Neural progenitor cell (in vitro differentiated cells): Measurements from ENCODE around the gene DNAJC8.

Experiments
- EZH2 ChIP-seq: fragments of 200-600 bp; sonication (generic); IDR thresholded peaks from 2 replicates; pipeline ENCODE4 v1.6.1; 2017; ENCODE audit warnings: antibody characterized with exemption, mild to moderate bottlenecking, moderate library complexity
- EZH2phosphoT487 ChIP-seq: fragments of 200-600 bp; sonication (generic); IDR thresholded peaks from 2 replicates; pipeline ENCODE4 v1.6.1; 2017; ENCODE audit warnings: antibody characterized with exemption
- TF ChIP-seq, protein P1 (sequence below): fragments of 200-600 bp; sonication (generic); IDR thresholded peaks from 2 replicates; pipeline ENCODE4 v1.5.1; 2017; ENCODE audit warnings: antibody characterized with exemption, mild to moderate bottlenecking

DNA sequence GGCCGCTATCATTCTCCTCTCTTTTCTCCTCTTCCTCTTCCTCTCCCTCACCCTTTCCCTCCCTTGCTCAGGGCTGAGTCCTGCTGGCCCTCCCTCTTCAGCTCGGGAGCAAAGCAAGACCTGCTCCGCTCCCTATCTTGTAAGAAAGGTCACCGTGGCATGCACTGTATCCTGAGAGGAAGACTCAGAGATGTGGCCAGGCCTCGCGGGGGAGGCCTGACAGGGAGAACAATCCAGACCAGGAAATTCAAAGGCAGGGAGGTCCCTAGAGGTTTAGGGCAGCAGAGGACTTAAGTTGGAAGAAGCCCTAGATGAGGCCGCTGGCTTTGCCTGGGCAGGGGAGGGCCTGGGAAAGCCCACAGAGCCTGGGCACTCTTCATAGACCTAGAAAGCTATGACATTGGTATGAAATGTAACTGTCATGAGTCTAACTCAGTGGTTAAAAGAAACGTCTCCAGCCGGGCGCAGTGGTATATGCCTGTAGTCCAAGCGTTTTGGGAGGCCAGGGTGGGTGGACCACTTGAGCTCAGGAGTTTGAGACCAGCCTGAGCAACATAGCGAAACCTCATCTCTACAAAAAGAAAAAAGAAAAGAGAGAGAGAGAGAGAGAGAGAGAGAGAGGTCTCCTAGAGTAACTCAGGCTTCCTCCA, 41.7 kb downstream of the DNAJC8 start:
- TF ChIP-seq, protein P1, sequence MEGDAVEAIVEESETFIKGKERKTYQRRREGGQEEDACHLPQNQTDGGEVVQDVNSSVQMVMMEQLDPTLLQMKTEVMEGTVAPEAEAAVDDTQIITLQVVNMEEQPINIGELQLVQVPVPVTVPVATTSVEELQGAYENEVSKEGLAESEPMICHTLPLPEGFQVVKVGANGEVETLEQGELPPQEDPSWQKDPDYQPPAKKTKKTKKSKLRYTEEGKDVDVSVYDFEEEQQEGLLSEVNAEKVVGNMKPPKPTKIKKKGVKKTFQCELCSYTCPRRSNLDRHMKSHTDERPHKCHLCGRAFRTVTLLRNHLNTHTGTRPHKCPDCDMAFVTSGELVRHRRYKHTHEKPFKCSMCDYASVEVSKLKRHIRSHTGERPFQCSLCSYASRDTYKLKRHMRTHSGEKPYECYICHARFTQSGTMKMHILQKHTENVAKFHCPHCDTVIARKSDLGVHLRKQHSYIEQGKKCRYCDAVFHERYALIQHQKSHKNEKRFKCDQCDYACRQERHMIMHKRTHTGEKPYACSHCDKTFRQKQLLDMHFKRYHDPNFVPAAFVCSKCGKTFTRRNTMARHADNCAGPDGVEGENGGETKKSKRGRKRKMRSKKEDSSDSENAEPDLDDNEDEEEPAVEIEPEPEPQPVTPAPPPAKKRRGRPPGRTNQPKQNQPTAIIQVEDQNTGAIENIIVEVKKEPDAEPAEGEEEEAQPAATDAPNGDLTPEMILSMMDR, result no peak
- TF ChIP-seq EZH2 (no peak), EZH2phosphoT487 (no peak)
